C4-2B (cell line): ENCODE measurements around the gene DNAH2.

Source experiments
- CTCF ChIP-seq: fragments of 450-650 bp; conservative IDR thresholded peaks from 2 replicates; pipeline ENCODE4 v1.5.1; 2017; ENCODE audit warnings: mild to moderate bottlenecking
- ZFX ChIP-seq: fragments of 450-650 bp; IDR thresholded peaks from 2 replicates; pipeline ENCODE4 v1.6.1; 2017

- TF ChIP-seq CTCF (no peak), ZFX (no peak)
These were observed 89.0 kb downstream of the DNAH2 start for GRCh38 chr17:7806587-7806986.
